HG02981 (cell line): ENCODE measurements around the gene CD28.
"Not testable (repeated sequence)": the region's sequence is repeated elsewhere in the genome, so short reads cannot be mapped to it uniquely, and the experiment has no call there.

ENCODE experiments used
- ATAC-seq: cut with Tn5 transposase; IDR thresholded peaks from one replicate; pipeline ENCODE4 v1.9.1; 2021; ENCODE audit warnings: mild to moderate bottlenecking, moderate library complexity; ENCODE audit not compliant: unreplicated experiment

CD28 gene

GRCh38 chr2:203685789-203686420, 20.5 kb upstream of the CD28 start:
- no peak for ATAC-seq

GRCh38 chr2:203687165-203687564, 19.3 kb upstream of the CD28 start:
- no peak for ATAC-seq

GRCh38 chr2:203688798-203689197, 17.6 kb upstream of the CD28 start:
- peak; percentile 73 for ATAC-seq

- ATAC-seq, result peak; percentile 46
These were observed 16.9 kb upstream of the CD28 start for GRCh38 chr2:203689426-203690116.

GRCh38 chr2:203690117-203690431, 16.4 kb upstream of the CD28 start:
- ATAC-seq, result peak; percentile 24

GRCh38 chr2:203690441-203691047, 15.9 kb upstream of the CD28 start:
- no peak for ATAC-seq

- no peak for ATAC-seq
These were observed 15.3 kb upstream of the CD28 start for GRCh38 chr2:203691149-203691548.

GRCh38 chr2:203692031-203692710, 14.3 kb upstream of the CD28 start:
- ATAC-seq, result no peak

- no peak for ATAC-seq
These were observed 13.1 kb upstream of the CD28 start for GRCh38 chr2:203693242-203693879.

GRCh38 chr2:203694191-203694590, 12.2 kb upstream of the CD28 start:
- no peak for ATAC-seq

GRCh38 chr2:203697190-203697589, 9.2 kb upstream of the CD28 start:
- no peak for ATAC-seq

GRCh38 chr2:203697763-203698162, 8.7 kb upstream of the CD28 start:
- not testable (repeated sequence) for ATAC-seq

- ATAC-seq, result not testable (repeated sequence)
These were observed 8.0 kb upstream of the CD28 start for GRCh38 chr2:203698410-203698809.

- ATAC-seq, result no peak
These were observed 2.0 kb upstream of the CD28 start for GRCh38 chr2:203704430-203704829.

GRCh38 chr2:203705178-203705577, 1.3 kb upstream of the CD28 start:
- ATAC-seq, result no peak

- ATAC-seq, result no peak
These were observed 1.1 kb downstream of the CD28 start for GRCh38 chr2:203707530-203707929.

- no peak for ATAC-seq
These were observed 2.5 kb downstream of the CD28 start for GRCh38 chr2:203708846-203709396.

GRCh38 chr2:203709416-203710040, 3.1 kb downstream of the CD28 start:
- no peak for ATAC-seq

- no peak for ATAC-seq
These were observed 3.8 kb downstream of the CD28 start for GRCh38 chr2:203710226-203710625.

- no peak for ATAC-seq
These were observed 4.5 kb downstream of the CD28 start for GRCh38 chr2:203710952-203711351.

GRCh38 chr2:203711399-203711798, 5.0 kb downstream of the CD28 start:
- ATAC-seq, result no peak
